ENCODE results near the gene SLC12A8. TPM values are rescaled to one million over a fixed set of nuclear protein-coding genes. Genes with fewer than 3 reads are reported as not detected.
A peak's percentile ranks its signal among the peaks of the same experiment; 100 is the strongest.

The SLC12A8 gene
- total RNA-seq, 1 experiment from 2014 or later, result 4.8 TPM

DNA sequence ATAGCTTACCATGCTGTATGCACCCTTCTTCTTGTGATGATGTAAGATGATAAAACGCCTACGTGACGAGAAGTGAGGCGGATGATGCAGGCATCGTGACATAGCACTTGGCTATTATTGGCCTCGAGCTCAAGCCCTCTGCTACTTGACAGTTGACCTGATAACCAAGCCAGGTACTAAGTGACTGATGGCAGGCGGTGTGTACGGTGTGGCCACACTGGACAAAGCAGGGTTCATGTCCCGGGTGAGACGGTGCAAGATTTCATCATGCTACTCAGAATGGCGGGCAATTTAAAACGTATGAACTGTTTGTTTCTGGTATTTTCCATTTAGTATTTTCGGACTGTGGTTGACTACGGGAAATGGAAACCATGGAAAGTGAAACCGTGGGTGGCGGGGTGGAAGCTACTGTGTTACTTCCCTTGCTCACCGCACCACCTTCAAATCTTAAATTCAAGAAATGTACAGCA is 57.7 kb downstream of the SLC12A8 start:
- DNase-seq (ENCODE audit: low read depth), result no peak

DNA sequence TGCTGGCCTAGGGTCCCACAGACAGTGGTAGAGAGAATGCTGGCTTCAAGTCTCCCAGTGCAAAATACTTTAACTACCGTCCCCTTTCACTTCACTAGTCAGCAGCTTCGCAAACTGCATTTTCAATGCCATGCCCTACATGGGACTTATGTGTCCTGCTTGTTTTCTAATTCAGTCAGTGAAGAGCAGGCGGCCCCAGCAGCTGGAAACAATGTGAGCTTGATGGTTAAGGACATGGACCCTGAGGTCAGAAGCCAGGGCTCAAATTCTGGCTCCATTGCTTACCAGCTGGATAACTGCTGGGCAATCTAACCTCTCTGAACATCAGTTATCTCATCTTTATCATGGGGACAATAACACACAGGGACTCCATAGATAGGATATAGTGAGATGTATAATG is 58.4 kb downstream of the SLC12A8 start:
- no peak for DNase-seq (ENCODE audit: low read depth)

DNA sequence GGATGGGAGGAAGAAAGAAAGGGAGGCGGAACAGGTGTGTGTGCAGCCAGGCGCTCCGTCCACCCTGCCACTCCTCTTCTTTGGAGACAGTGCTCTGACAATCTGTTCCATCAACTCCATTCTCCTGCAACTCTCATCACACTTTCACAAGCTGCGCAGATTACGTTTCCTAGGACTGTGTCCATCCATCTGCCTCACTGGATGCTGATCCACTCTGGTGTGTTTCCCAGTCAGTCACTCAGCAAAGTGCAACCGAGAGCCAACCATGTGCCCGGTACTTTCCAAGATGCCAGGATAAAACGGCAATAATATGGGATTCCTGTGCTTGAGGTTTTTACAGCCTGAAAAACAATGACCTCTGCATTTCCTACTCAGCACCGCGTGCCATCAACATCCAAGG is 59.6 kb downstream of the SLC12A8 start:
- no peak for DNase-seq (ENCODE audit: low read depth)

DNA sequence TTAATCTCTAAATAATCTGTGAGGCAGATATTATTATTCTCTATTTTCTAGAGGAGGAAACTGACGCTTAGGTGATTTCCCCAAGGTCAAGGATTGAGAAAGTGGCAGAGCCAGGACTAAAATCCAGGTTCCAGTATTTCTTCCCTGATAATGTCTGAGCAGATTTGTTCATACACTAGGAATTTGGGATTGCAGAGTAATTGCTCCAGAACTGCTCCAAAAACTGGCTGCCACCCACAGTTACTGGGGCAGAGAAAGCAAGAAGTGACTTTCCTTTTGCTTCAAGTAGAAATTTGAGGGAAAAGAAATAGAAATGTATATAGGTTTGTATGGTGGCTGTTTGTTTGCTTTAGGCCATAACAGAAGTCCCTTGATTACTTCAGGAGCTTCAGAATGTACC is 60.6 kb downstream of the SLC12A8 start:
- no peak for DNase-seq (ENCODE audit: low read depth)

DNA sequence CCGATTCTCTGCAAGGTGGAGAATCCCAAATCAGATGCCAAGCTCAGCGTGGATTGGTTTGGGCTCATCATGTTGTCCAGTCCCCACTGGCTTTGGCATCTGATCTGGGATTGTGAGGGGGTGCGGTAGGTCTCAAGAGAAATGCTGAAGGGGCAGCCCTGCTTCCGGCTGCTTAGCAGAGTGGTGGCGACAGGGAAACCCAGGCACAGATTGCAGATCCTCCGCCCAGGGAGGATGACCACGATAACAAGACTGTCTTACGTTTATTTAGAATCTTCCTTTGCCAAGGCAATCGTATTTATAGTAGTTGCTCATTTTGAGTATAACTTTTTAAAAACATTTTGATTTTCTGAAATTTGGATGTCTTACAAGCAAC is 61.1 kb downstream of the SLC12A8 start:
- DNase-seq (ENCODE audit: low read depth), result no peak

DNA sequence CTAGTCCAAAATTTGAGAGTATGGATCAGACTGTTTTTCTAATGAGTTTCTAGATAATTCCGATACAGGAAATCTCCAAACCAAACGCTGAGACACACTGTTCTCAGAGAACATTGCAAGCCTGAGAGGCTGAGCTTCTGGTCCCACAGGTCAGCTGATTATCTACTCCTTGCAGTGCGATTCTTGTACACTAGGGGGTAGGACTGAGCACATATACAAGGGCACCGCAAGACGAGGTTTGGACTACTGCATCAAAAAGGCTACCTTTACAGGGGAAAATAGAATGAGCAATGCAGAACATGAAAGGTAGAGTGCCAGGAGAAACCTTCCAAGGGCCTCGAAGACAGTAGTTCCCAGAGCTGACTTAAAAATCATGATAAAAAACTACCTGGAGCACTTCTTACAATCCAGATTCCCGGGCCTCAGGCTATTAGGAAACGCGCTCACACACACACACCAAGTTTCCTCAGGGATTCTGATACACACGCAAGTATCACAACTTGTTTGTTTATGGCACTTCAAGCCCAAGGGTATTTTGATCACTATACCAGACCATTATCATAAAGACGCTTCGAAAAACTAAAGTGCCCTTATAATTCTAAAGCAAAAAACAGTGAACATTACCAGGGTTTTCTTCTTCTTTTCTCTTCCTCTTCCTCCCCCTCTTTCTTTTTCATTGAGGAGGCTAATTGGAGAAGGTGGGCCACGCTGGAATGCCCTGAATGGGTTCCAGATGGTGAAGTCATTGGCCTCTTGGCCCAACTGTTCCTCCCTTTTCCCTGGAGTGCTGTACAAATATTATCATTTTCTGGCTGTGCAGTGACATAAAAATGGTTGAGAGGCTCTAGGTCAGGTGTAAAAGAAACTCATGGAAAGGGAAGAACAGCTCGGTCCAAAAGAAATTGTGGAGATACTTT is 61.8 kb downstream of the SLC12A8 start:
- DNase-seq (ENCODE audit: low read depth), result peak; percentile 68

DNA sequence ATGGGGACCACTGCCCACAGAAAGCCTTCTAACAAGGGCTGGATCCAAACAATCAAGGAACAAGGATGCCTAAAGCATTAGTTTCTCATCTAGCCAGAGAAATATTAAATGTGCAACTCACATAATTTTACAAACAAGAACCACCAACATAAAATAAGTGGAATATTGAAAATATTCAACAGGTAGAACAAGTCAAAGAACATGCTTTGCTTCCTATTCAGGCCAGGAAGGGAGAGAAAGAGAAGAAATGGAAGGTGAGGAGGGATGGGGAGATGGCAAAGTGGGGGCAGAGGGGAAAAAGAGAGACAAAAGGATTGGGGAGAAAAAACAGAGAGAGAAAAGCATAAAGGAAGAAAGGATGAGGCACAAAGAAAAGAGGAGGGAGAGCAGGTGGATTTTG is 63.1 kb downstream of the SLC12A8 start:
- DNase-seq (ENCODE audit: low read depth), result no peak

DNA sequence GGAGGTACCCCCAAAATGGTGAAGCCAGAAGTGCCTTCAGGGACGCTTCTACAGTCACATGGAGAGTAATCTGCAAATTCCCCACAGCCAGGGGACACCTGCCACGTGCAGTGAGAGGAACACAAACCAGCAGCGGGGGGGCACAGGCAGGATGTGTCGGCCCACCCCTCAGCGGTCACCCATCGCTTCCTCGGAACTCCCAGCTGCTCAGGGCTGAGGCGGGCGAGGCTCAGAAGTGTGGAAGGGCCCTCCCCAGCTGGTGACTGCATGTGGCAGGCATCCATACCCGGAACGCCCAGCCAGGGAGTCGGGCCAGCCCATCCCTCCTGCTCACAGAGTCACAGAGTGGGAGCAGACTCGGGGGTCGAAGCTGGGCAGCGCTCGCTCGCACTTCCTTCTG is 63.7 kb downstream of the SLC12A8 start:
- DNase-seq (ENCODE audit: low read depth), result no peak

DNA sequence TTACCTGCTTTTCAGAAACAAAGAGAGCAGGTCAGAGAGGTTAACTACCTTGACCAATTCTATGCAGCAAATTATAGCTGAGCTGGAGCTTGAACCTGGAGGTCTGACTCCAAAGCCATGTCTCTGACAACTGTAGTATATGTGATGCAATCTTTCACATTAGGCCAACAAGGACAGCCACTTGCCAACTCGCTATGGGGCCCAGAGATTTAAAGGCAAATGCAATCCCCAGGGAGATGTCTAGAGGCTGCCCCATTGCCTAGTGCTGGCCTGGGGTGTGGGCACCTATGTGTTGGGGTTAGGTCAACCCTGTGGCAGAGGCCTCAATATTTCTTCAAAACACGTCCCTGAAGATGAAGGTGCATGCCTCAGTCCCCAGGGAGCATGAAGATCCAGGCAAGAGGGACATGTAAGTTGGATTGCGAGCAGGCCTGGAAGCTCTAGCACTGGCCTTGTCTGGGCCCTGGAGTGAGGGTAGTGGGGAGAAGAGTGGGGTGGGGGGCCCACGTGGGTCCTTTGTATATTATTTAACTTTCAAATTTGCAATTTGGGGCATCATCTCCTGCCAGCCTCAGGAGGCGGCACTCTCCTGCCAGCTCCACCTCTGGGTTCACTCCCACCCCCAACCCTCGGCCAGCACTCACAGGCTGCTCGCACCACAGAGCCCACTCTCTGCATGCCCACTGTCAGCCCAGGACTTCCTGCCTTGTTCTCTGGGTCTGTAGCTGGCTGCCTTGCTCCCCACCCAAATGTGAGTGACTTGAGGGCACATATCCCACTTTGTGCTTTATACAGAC is 64.3 kb downstream of the SLC12A8 start:
- DNase-seq (ENCODE audit: low read depth), result no peak

DNA sequence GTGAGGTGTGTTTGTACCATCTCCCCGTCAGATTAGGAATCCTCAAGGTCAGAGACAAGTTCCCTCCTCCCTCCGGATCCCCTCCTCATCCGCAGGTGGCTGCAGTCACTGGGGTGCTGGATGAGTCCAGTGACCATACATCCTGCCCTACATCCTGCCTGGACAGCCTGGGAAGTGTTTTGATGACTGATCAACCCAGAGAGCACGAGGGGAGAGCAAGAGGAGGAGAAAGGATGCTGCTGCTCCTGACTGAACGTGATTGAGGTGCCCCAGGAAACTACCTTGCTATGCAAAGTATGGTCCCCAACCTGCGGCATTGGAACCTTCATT is 65.1 kb downstream of the SLC12A8 start:
- DNase-seq (ENCODE audit: low read depth), result peak; percentile 83

DNA sequence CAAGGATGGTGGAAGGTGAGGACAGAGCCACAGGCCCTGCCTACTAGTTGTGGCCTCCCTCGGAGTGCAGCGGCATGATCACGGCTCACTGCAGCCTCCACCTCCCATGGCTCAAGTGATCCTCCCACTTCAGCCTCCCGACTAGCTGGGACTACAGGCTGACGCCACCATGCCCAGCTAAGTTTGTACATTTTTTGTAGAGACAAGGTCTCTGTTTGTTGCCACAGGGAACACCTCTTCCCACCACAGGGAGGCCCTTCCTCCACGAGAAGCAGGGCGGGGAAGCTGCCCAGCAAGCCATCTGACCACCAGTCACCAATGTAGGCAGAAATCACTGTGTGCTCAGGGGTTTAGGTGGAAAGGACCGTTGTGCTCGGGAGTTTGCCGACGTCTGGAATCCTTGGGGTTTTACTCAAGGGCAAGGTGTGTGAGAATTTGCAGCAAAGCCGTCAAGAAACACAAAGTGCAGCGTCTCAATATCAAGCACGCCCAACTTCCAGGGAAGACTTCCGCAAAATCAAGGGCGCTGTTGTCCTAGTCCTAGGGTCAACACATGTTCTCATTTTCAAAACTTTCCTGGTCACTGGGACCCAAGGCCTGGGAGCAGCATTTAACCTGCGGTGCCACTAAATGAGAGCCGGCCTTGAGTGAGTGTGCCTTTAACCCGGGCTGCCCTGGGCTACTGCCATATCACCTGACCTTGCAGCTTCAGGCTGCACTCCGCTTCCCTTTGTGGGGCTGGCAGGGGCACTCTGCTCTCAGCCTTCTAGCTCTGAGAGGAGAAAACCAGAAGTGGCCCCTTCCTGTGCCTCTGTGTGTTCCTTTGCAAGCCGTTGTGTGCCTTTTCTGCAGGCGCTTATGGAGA is 65.7 kb downstream of the SLC12A8 start:
- no peak for DNase-seq (ENCODE audit: low read depth)

DNA sequence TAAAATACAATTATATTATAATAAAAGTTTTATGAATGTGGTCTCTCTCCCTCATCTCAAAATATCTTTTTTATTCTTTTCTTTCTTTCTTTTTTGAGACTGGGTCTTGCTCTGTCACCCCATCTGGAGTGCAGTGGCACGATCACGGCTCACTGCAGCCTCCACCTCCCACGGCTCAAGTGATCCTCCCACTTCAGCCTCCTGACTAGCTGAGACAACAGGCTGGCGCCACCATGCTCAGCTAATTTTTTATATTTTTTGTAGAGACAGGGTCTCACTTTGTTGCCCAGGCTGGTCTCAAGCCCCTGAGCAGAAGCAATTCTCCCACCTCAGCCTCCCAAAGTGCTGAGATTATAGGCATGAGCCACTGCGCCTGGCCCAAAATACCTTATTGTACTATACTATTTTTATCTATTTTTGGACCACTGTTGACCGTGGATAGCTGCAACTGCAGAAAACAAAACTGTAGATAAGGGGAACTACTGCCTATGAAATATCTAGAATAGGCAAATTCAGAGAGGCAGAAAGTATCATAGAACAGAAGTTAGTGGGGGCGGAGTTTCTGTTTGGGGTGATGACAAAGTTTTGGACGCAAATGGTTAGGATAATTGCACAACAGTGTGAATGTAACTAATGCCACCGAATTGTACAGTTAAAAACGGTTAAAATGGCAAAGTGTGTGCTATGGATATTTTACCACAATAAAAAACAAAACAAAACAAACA is 66.6 kb downstream of the SLC12A8 start:
- no peak for DNase-seq (ENCODE audit: low read depth)

DNA sequence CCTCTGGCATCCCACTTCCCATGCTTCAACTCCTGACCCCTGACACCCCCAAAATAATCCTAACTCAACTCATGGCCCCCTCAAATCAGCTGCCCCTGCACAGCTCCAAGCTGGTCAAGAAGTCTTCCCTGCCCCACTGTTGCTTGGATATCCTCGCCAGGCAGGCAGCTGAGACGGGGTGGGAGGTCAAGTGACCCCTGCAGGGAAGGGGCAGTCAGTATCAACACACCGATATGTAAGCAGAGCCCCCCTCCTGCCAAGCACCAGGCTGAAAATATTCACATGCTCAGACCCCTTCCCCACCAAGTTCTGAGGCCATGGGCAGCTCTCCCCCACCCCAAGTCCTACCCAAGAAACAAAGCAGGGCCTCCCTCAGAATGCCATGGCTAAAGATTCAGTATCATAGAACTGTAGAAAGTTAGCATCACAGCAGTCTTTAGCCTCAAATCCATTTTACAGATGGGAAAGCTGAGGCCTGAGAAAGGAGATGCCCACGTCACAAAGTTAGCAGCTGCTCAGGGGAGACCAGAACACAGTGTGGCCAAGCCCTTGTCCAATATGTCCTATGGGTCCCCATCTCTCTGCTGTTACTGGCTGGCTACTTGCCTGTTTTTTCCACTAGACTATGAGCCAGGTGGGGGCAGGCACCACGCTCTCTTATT is 67.8 kb downstream of the SLC12A8 start:
- no peak for DNase-seq (ENCODE audit: low read depth)

DNA sequence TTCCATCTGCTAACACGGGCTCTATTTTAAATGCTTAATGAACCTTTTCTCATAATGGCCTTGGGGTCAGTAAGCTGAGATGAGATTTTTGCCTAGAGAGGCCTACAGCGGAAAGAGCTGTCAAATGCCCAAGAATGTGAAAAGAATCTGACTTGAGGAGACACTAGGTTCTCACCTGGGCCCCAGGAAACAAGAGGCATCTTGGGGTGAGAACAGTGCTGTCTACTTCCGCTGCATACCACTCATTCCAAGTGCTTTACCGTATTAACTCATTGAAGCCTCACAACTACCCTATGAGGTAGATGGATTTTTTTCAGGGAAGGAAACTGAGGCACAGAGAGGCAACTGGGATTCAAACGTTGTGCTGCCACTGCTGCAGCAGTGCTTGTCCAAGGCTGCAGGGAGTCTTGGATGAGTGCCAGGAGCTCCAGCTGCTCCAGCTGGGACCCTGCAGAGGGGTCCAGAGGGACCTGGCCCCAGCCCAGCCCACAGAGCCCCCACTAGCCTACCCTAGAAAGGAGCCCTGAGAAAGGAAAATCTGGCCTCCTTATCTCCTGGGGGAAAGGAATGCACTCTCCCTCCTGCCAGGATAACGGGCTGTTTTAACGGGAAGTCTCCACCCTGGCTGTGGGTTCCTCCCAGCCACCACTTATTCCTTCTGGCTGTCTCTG is 68.4 kb downstream of the SLC12A8 start:
- DNase-seq (ENCODE audit: low read depth), result no peak

DNA sequence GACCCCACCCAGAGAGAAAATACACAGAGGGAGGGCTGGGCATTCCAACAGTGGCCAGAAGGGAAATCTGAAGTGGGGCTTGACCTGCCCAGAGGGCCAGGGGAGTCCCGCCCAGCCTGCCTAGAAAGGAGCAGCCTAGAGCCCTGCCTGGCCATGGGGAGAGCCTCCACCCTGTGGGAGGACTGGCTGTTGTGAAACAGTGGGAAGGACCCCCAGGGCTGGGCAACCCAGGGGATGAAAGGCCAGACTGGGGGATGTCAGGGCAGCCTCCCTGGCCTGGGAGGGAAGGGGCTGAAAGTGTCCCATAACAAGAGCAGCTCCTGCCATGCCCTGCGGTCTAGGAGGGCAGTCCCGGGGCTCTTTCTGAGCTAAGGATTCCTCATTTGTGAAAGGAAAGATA is 69.0 kb downstream of the SLC12A8 start:
- DNase-seq (ENCODE audit: low read depth), result no peak

DNA sequence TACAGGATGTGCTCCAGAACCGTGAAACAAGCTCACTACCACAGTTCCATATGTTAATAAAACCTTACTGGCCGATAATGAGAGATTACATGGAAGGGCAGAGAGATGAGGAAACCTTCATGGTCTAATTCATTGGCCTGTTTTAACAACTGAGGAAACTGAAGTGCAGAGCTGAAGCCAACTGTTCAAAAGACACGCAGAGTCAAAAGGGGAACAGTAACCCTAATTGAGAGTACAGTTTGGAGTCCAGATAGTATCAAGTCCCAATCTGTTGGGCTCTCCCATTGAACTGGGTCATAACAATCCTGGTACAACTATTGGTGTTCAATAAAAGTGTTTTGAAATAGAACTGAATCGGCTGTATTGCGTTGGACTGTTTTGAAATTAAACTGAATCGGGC is 69.6 kb downstream of the SLC12A8 start:
- DNase-seq (ENCODE audit: low read depth), result no peak

DNA sequence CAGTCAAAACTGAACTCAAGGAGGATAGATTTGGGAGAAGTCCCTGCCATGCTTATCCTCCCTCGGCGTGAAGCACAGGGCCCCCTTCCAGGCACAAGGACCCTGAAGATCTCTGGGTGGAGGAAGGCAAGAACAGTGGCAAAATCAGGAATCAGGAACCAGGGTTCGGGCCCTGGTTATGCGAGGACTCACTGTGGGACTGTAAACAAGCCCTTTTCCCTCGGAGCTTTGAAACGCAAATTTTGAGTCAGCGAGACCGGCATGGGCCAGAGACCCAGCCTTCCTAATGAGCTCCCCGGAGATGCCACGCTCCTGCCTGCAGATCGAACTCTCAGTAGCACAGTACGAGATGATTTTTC is 70.1 kb downstream of the SLC12A8 start:
- DNase-seq (ENCODE audit: low read depth), result no peak

DNA sequence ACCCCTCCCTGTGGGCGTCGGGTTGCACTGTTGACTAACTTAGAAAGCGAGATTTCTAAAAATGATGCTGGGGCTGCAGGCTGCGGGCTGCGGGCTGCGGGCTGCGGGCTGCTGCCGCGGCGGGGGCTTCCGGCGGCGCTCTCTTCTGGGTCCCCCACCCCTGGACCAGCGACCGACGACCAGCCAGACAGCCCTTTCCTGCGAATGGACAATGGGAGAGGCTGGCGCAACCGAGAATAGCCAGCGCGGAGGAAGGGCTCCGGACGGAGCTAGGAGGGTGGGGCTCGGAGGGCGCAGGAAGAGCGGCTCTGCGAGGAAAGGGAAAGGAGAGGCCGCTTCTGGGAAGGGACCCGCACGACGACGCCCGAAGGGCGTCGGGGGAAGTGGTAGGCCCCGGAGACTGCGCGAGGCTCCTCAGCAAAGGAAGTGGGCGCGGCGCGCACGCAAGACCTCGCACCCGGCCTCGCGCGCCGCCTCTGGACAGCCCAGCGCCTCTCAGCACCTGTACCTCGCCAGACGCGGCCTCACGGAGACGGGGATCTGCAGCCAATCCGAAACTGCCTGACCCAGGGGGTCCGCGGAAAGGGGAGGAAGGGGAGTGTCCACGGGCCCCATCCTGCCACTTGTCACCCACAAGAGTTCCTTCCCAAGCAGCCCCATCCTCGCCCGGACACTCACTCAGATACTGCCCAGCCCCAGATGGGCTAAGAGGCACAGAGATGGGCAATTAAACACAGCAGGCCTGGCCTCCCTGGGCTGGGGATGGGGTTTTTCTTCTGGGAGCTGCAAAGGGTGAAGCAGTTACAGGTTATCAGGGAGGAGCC is 70.7 kb downstream of the SLC12A8 start:
- DNase-seq (ENCODE audit: low read depth), result no peak
